Right lobe of liver (tissue), 4 donors: ENCODE results near the gene TEK.

Experiments used
- POLR2A ChIP-seq: fragments of 450-650 bp; IDR thresholded peaks from one replicate; pipeline ENCODE4 v1.6.1; 2017; ENCODE audit warnings: antibody characterized with exemption, mild to moderate bottlenecking
- TF ChIP-seq, protein P1 (sequence below), 4 donors: fragments of 200-600 bp in 3 of 4; fragments of 450-650 bp in 1 of 4; IDR thresholded peaks; one replicate each; pipeline versions ENCODE4 v1.5.1 to v1.8.0; 2016 to 2022; ENCODE audit warnings: antibody characterized with exemption in 4 of 4, mild to moderate bottlenecking in 2 of 4
- donor health status: DM: no; HTN: no; CAD: no.
- donor health status: DM: no; HTN: no; CAD: no.
- donor health status: DM: no; HTN: yes; CAD: no.

DNA sequence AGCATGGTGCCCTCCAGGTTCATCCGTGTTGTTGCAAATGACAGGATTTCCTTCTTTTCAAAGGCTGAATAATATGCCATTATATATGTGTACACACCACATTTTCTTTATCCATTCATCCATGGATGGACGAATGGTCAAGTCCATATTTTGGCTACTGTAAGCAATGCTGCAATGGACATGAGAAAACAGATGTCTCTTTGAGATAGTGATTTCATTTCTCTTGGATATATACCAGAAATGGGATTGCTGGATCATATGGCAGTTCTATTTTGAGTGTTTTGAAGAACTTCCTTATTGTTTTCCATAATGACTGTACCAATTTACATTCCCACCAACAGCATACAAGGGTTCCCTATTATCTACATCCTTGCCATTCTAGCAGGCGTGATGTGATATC, 67.9 kb downstream of the TEK start:
- TF ChIP-seq, protein P1, sequence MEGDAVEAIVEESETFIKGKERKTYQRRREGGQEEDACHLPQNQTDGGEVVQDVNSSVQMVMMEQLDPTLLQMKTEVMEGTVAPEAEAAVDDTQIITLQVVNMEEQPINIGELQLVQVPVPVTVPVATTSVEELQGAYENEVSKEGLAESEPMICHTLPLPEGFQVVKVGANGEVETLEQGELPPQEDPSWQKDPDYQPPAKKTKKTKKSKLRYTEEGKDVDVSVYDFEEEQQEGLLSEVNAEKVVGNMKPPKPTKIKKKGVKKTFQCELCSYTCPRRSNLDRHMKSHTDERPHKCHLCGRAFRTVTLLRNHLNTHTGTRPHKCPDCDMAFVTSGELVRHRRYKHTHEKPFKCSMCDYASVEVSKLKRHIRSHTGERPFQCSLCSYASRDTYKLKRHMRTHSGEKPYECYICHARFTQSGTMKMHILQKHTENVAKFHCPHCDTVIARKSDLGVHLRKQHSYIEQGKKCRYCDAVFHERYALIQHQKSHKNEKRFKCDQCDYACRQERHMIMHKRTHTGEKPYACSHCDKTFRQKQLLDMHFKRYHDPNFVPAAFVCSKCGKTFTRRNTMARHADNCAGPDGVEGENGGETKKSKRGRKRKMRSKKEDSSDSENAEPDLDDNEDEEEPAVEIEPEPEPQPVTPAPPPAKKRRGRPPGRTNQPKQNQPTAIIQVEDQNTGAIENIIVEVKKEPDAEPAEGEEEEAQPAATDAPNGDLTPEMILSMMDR (IDR thresholded peaks at IDR 0.05) = no peak
- no peak for TF ChIP-seq POLR2A
